Upper lobe of left lung (tissue), 4 donors: Measurements from ENCODE around the gene UXT.

Experiments
- POLR2A ChIP-seq, 4 donors: fragments of 450-650 bp; IDR thresholded peaks; one replicate each; pipeline ENCODE4 v1.5.1; 2016 to 2017; ENCODE audit warnings: antibody characterized with exemption in 4 of 4, mild to moderate bottlenecking in 2 of 4
- POLR2AphosphoS5 ChIP-seq, 2 donors: sonication (generic); formaldehyde crosslinking; IDR thresholded peaks; one replicate each; pipeline ENCODE4 v1.5.1; 2017; ENCODE audit warnings: antibody characterized with exemption in 2 of 2
- TF ChIP-seq, protein P1 (sequence below), 6 experiments: fragments of 450-650 bp in 4 of 6; fragments of 200-600 bp in 2 of 6; sonication (generic) in 2 of 6; IDR thresholded peaks; one replicate each; pipeline ENCODE4 v1.5.1; 2016 to 2019; ENCODE audit warnings: antibody characterized with exemption in 6 of 6

DNA sequence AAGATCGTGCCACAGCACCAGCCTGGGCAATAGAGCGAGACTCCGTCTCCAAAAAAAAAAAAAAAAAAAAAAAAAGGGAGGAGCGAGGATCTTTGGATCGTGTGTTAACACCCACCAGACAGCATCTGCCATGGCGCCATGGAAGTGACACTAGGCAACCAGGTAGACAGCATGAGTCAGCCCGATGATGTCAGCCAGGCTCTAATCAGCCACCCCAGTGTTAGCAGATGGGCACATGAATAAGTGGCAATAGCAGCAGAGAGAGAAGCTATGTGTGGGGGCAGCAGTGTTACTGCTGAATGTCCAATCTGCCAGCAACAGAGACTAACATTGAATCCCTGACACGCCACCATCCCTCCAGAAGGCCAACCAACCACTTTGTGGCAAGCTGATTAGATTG lies 45.9 kb downstream of the UXT start:
- TF ChIP-seq, protein P1, sequence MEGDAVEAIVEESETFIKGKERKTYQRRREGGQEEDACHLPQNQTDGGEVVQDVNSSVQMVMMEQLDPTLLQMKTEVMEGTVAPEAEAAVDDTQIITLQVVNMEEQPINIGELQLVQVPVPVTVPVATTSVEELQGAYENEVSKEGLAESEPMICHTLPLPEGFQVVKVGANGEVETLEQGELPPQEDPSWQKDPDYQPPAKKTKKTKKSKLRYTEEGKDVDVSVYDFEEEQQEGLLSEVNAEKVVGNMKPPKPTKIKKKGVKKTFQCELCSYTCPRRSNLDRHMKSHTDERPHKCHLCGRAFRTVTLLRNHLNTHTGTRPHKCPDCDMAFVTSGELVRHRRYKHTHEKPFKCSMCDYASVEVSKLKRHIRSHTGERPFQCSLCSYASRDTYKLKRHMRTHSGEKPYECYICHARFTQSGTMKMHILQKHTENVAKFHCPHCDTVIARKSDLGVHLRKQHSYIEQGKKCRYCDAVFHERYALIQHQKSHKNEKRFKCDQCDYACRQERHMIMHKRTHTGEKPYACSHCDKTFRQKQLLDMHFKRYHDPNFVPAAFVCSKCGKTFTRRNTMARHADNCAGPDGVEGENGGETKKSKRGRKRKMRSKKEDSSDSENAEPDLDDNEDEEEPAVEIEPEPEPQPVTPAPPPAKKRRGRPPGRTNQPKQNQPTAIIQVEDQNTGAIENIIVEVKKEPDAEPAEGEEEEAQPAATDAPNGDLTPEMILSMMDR (IDR thresholded peaks at IDR 0.05) = no peak
- TF ChIP-seq POLR2A (IDR thresholded peaks at IDR 0.05) = no peak
- no peak for TF ChIP-seq POLR2AphosphoS5 (IDR thresholded peaks at IDR 0.05)
